ENCODE measurements around the gene ADK.
"Not testable (repeated sequence)": the region's sequence is repeated elsewhere in the genome, so short reads cannot be mapped to it uniquely, and the experiment has no call there.

ADK gene

GRCh38 chr10:74556072-74556705, 405.2 kb downstream of the ADK start:
- TF ChIP-seq CTCF (IDR thresholded peaks at IDR 0.05; ENCODE audit: low read depth, low read length), result no peak
- no peak overlapping the region for H3K4me3 ChIP-seq (replicated peaks in 1 of 2; ENCODE audit: low read depth in 2 of 2, low read length in 2 of 2)

GRCh38 chr10:74557098-74557497, 406.1 kb downstream of the ADK start:
- DNase-seq (ENCODE audit: low read depth in 2 of 2), result no peak
- no peak overlapping the region for H3K4me3 ChIP-seq (replicated peaks in 1 of 2; ENCODE audit: low read depth in 2 of 2, low read length in 2 of 2)
- no peak for TF ChIP-seq CTCF (IDR thresholded peaks at IDR 0.05; ENCODE audit: low read depth, low read length)

More at GRCh38 chr10:74556072-74556705, 405.2 kb downstream of the ADK start:
- no peak for DNase-seq (ENCODE audit: low read depth in 2 of 2)

GRCh38 chr10:74558403-74558802, 407.4 kb downstream of the ADK start:
- TF ChIP-seq CTCF (IDR thresholded peaks at IDR 0.05; ENCODE audit: low read depth, low read length), result no peak
- H3K4me3 ChIP-seq (replicated peaks in 1 of 2; ENCODE audit: low read depth in 2 of 2, low read length in 2 of 2), result no peak overlapping the region
- no peak for DNase-seq (ENCODE audit: low read depth in 2 of 2)

- no peak for TF ChIP-seq CTCF (IDR thresholded peaks at IDR 0.05; ENCODE audit: low read depth, low read length)
- no peak for DNase-seq (ENCODE audit: low read depth in 2 of 2)
- no peak overlapping the region for H3K4me3 ChIP-seq (replicated peaks in 1 of 2; ENCODE audit: low read depth in 2 of 2, low read length in 2 of 2)
Observed at GRCh38 chr10:74558897-74559296, 407.9 kb downstream of the ADK start.

- not testable (repeated sequence) for H3K4me3 ChIP-seq (replicated peaks in 1 of 2; ENCODE audit: low read depth in 2 of 2, low read length in 2 of 2); DNase-seq (ENCODE audit: low read depth in 2 of 2)
Observed at GRCh38 chr10:74568896-74569295, 417.9 kb downstream of the ADK start.

GRCh38 chr10:74573497-74573896, 422.5 kb downstream of the ADK start:
- not testable (repeated sequence) for DNase-seq (ENCODE audit: low read depth in 2 of 2)

GRCh38 chr10:74575191-74575720, 424.2 kb downstream of the ADK start:
- no peak overlapping the region for H3K4me3 ChIP-seq (replicated peaks in 1 of 2; ENCODE audit: low read depth in 2 of 2, low read length in 2 of 2)
- TF ChIP-seq CTCF (IDR thresholded peaks at IDR 0.05; ENCODE audit: low read depth, low read length), result no peak
- no peak for DNase-seq (ENCODE audit: low read depth in 2 of 2)

More at GRCh38 chr10:74573497-74573896, 422.5 kb downstream of the ADK start:
- not testable (repeated sequence) for H3K4me3 ChIP-seq (replicated peaks in 1 of 2; ENCODE audit: low read depth in 2 of 2, low read length in 2 of 2)

- DNase-seq (ENCODE audit: low read depth in 2 of 2), result no peak
- no peak for TF ChIP-seq CTCF (IDR thresholded peaks at IDR 0.05; ENCODE audit: low read depth, low read length)
- no peak overlapping the region for H3K4me3 ChIP-seq (replicated peaks in 1 of 2; ENCODE audit: low read depth in 2 of 2, low read length in 2 of 2)
Observed at GRCh38 chr10:74575912-74576311, 424.9 kb downstream of the ADK start.
